Activated CD4-positive, alpha-beta T cell treated with anti-CD3 and anti-CD28 coated beads for 1 hour (primary cell): Measurements from ENCODE around the gene ATIC.

ENCODE experiments used
- DNase-seq: peaks from one replicate; pipeline ENCODE4 v3.0.0-alpha.2; 2020

Gene ATIC

DNA sequence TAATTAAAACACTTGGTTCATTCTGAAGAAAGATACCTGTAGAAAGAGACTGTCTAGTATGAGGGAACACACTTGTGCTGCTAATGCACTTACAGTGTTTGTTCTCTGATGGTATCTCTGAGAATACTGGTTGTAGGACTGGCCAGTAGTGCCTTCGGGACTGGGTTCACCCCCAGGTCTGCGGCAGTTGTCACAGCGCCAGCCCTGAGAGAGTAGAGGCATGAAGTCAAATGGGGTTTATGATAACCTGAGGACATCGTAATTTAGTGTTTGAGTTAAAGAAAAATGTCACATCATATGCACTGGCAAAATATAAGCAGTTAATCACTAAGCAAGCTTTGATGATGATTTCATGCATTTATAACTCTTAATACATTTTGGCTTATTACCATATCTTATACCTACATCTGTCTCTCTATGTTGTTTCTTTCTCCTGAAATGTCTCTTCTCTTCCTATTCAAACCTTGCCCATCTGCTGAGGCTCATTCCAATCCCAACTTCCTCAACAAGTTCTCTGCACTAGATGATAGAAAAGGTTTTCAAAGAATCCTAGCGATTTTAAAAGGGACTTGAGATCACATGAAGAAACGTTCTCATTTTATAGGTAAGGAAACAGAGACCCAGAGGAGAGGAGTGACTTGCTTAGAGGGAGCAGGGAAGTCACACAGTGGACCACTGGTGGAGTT is 50.2 kb downstream of the ATIC start:
- no peak for DNase-seq

DNA sequence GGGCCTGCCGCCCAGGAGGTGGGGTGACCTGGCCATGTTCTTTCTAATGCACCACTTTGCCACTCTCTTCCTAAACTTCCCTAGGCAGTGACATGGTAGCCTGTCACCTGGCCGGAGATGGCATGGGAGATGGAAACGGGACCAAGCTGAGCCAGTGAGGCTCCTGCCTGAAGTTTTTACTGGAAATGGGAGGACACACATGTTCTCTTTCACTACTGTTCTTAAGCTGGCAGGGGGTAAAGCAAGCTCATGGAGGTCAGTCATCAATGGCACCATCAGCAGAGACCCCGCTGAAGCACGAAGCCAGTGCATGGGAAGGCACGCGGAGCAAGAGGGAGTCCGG is 50.7 kb downstream of the ATIC start:
- no peak for DNase-seq

DNA sequence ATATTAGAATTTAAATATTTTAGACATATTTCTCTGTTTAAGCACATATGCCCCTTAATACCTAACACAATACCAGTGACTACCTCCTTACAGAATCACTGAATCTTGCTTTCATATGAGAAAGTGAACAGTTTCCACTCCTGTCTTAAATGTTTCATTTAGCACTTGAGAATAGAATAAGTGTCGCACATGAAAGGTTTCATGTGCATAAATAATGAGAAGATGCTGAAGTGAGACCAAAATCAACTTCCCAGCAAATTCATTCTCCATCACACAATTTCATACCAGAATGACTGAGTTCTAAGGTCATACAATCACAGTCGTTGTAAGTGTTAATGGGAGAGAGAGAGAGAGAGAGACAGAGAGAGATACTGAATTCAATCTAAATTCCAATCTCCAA is 51.2 kb downstream of the ATIC start:
- DNase-seq = no peak

DNA sequence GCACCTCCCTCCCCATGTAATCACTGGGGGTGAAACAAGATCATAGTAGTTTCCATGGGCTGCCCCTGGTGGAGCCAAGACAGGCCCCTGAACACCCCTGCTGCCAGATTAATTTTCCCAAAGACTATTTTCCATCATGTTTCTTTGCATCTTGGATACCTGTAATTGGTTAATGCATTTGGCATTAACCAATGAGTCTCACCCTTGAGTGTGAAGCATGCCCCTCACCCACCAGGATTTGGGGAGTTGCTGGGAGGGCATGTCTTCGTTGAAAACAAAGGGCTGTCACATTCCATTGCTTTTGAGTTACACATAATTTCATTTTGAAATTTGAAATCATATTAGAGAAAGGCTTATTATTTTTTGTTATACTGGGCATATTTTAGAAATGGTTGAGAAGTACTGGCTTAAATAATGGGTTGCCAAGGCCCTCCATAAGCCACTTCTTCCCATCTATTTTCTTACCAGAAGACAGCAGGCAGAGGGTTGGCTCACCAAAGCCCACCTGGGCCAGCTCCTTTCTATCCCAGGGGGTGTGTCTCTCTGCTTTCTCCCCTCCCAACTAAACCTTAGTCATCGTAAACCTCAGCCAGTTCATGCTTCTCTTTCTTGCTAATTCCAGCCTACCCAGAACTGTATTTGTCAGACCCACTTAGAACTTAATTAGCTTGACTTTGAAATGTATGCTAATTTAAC is 51.8 kb downstream of the ATIC start:
- DNase-seq = no peak

DNA sequence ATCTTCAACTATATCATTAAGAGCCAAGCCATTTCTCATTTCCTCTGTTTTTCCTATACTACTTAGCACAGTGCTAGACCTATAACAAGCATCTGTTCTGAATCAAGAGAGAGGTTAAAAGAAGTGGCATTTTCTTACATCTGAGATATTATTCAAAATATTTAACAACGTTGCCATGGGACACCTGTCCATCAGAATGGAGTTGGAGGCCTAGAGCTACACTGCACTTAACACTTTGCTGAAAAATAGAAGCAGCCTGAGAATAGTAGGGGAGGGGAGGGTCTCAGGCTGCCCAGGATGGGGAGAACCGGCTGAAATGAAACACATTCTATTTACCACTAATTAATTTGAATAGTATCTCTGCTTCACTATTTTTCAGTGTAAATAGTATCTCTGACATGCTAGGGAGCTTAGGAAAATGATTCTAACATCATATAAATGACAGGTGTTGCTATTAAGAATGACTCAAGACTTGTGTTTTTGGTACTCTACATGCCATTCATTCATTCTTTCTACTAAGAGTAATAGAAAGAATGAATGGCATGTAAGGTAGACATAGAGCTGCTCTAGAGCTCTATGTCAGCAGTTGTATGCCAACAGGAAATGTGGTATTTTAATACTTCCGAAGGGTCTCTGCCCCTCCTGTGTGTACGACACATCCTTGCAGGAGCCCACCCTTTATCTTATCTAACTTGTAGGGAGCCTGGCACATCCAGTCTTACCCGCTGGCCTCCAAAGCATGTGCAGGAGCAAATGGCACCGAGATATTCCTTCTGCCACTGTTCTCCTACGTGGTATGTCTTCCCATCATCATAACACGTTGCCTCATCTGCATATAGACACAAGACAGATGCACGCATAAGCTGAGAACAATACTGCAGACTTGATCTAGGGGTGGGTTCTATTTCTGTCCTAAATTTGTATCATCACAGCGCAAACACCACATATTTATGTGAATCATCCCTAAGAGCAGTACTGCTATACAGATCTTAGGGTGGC is 52.6 kb downstream of the ATIC start:
- no peak for DNase-seq

DNA sequence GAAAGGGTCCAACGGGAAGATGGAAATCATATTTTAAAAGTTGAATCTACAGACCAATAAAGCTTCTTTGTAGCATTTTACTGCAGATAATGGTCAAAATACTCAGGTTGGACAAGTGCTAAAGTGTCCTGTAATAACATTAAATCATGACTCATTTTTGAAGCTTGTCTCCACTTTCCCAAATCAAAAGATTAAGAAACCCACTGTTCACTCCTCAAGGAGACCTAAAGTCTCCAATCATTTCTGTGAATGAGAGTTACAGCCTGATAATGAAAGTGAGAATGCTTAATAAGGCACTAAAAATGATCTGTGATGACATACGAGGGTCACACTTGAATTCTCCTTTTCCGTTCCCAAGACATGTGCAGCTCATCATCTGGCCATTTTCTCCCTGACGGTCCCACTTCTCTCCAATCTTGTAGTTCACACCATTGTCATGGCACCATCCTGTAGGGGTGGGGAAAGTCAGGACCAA is 53.4 kb downstream of the ATIC start:
- DNase-seq = no peak

DNA sequence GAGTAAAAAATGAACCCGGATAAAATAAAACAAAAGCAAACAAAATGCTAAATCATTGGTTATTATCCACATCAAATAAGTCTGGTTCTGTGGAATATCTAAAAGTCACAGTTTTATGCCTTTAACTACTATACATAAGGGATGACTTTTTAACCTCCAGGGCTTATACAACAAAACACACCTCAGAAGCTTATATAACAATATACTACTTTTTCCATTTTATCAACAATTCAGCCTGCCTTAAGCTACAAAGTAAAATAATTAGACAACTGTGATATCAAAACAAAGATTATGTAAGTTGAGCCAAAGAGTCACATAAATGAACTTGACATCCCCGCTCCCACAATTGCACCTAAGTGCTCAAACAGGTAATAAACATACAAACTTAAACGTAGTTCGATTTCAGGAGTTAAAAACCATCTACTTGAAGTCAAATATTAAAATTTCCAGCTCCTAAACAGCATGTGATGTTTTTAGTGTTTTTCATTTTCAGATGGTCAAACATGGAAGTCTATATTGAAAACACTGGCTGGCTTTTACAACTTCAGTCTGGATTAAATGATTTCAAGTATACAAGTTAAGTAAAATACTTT is 54.7 kb downstream of the ATIC start:
- no peak for DNase-seq

DNA sequence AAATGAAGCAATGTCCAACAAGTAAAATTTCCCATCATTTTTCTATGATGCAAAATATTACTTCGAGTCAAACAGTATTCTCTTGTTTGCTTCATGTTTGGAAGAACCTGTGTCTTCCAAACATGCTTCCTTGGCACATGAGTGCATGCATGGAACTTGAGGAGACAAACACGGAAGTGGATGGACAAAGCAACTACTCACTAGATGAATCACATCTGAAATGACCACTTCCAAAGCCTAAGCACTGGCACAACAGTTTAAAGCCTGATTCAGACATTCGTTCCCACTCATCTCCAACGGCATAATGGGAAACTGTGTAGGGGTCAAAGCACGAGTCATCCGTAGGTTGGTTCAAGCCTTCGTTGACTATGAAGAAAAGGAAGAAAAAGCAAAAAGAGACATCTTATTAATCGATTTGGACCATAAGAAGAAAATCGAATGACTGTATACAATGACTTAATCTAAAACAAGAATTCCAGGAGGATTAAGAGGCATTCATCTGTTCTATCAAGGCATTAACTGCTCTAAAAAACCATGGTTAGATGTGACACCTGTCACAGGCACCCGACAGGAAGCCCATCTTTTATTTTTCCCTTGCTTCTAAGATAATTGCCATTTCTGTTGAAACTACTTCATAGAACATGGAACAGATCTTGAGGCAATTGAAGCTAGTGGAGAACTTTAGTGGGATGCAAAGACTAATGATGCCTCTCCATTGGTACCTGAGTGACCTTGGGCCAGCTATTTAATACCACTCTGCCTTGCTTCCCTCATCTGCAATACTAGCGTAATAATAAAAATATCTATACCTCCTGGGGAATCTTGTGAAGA is 56.0 kb downstream of the ATIC start:
- no peak for DNase-seq

DNA sequence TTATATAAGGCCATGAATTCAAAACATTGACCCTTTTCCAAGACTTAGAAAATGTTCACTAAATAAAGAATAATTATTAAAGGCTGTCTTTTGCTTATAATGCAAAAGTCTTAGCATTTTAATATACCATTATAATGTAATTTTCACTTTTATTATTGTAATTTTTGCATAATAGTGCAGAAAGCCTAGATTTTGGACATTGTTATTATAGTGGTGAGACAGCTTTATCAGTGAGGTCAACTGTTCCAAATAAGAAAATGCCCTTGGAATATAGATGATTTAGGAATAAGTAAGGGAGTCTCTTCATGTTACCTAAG is 56.6 kb downstream of the ATIC start:
- no peak for DNase-seq

DNA sequence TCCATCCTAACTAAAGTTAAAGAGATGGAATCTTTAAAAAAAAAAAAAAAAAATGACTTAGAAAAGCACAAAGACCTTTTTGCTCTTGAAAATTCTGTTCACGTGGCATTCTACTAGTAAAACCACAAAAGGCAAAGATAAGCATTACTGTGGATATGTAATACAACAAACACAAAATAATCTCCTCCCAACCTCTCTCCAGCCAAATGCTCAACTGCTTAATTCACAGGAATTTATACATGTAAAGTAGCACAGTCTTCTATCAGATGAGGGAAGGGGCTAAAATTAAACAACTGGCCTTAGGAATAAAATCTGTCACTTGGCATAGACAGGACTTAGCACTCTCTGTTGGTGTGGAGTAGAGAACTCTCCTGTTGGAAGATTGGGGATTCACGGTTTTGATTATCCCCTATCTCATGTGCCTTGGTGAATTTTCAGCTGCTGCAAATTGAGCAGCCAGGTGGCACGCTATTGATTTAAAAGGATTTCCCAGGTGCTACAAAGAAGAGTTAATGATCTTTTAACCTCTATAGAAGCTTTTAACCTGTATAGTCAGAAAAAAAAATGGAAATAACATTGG is 57.4 kb downstream of the ATIC start:
- DNase-seq = no peak

DNA sequence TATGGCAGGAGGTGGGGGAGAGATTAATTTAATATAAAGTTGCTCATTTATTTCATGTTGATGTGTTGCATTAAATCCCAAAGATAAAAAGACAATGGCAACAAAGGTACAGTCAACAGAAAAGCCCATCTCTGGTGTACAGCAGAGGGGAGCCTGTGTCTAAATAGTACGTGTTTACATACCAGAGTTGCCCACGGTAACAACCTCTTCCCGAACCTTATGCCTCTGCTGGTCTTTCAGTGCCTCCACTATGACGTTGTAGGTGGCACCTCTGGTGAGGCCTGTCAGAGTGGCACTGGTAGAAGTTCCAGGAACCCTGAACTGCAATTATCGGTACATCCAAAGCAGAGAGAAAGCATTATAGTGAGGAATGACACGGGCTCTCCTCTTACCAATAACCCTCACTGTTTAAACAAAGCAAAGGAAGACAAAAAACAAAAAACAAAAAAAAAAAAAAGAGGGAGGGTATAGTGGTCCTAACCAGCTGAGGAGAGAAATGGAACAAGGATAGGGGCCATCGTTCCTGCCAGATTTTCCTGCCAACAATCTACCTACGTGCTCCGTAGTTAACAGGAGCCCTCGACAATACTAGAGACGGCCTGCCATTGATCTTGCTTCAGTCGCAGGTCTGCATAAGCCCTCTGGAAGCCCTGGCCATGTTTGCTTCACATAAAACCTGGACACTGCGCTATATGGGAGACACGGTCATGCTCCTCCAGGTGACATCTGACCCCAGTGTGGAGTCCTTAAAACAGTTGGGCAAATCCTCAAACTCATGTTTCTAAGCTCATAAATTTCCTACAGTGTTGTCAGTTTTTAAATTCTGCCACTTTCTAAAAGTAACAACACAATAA is 58.5 kb downstream of the ATIC start:
- no peak for DNase-seq

DNA sequence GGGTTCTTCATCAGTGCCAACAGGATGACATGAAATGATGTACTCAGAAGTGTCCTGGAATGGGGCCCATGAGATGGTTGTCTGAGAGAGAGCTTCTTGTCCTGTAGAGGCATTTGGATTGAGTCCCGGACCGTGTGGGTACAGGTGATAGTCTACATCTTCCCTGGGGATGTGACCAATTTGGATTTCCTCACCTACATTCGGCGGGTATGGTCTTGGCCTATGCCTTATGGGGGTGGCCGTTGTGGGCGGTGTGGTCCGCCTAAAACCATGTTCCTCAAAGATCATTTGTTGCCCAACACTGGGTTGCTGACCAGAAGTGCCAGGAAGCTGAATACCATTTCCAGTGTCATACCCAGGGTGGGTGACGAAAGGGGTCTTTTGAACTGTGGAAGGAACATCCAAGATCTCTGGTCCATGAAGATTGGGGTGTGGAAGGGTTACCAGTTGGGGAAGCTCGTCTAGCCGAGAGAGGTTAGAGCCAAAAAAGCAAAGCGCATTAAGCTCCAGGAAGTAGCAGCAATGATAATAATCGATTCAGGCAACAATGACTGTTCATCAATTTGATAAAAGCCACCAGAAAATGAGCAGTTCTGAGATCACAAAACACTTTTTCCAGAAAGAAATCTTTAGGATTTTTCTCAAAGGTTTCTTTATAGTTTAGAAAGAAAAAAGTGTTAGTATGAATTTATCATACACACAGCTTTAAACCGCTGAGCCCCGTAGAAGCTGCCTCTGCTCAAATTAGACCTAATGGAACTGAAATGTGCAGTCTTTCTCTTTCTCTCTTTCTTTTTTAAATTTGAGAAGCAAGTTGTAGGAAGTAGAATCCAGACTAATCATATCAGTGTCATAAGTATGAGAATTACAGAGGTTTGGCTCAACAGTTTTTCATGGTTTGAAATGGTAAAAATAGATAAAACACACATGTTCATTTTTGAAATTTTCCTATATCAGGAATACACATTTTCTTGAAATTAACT is 60.3 kb downstream of the ATIC start:
- DNase-seq = no peak

DNA sequence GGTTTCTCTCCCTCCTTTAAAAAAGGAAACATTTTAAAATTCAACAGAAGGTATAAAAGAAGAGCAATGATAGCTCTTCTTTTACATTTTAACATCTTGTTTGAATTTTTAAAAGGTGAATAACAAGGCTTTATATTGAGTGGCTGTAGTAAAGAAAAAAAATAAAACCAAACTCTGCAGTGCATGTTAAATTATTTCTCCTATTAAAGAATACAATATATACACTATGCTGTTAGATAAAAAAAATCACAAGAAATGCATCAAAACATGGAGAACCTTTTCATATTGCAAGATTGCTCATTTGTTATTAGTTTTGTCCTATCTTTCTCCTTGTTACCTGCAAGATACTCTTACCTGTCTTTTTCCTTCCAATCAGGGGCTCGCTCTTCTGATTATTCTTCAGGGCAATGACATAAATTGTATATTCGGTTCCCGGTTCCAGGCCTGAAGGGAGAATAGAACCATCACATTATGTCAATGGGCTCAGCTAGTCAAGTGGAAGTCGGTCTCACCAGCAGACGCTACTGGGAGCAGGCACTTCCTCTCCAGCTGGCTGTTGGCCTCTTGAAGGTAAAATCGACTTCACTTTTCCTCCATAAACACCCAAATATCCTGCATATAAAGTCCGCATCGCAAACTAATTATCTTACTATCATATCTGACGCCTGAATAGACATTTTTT is 61.2 kb downstream of the ATIC start:
- no peak for DNase-seq

DNA sequence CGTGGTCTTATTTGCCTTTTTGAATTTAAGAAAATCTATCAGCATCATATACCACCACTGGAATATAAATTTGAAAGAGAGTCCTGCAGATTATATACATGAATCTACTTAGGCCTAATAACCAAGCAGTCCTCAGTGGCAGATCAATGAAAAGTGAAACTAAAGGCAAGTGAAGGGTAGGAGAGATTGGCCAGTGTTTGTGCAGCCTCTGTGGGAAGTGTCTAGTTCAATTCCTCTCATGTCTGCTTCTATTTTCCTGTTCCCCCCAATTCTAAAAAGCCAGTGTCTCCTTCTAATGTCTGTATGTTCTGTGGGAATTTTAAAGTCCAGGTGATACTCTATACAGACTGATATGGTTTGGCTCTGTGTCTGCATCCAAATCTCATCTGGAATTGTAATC is 62.1 kb downstream of the ATIC start:
- DNase-seq = no peak

DNA sequence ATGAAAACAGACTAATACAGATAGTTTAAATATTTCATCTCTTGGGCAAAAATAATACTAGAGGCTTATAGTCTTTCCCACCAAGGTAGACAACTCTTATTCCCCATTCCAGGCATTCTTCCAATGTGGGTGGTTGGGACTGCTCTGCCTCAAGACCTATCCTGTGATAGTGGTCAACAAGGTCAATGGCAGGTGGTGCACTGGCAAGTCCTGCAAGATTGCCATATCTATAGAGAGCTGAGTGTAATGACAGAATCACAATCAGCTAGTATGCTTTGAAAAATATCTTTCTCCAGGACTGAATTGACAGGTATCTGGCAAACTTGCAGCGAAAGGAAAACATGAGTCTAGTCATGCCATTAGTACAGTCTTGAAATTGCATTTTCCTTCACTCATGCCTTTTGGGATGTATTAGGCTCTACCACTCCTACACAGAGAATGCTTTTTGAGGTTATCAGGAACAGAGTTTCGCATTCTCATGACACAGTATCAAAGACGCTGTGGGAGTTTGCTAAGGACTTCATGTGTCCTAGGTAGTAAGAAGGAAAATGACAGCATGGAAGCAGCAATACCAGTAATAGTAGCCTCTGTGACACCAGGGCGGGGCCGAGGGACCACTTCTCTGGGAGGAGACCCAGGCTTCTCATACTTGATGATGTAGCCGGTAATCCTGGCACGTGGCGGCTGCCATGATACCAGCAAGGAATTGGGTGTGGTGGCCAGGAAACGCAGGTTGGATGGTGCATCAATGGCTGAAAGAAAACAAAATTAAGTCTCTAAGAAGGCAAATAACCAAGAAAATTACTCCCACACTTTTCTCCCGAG is 63.0 kb downstream of the ATIC start:
- no peak for DNase-seq

DNA sequence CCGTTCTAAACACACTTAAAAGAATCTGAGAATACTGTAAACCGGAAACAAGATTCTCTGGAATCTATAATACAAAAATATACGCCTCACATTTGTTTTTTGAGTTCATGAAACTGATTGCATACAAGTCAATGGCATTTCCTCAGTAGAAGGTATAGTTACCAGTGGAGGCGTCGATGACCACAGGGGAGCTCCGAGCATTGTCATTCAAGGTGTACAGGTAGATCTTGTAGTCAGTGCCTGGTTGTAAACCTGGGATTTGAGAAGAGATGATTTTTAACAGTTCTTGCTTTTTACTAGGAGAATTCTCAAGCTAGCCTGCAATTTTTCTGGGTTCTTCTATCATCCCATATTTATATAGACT is 63.6 kb downstream of the ATIC start:
- no peak for DNase-seq

DNA sequence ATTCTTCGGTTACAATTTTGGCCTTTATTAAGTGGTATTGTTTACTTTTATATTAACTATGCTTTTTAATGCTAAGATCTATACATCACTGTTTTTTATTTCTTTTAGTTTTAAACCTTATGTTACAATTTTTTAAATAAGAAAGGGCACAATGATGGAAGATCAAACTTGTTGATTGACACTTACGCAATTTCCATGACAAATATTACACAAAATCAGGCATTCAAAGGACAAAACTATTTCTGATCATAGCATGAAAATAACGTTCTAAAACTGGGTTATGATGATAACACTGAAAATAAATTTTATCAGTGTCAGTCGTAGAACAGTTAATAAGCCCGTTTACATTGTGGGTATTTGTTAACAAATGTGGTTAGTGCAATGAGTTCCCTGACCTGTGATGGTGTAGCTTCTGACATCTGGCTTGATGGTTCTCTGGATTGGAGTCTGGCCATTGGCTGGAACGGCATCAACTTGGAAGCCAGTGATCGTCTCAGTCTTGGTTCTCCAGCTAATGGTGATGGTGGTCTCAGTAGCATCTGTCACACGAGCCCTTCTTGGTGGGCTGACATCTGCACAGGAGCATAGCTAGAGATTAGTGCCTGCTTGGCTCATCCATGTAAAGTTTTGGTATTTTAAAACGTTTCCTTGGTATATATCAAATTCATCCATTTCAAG is 64.4 kb downstream of the ATIC start:
- DNase-seq = no peak

DNA sequence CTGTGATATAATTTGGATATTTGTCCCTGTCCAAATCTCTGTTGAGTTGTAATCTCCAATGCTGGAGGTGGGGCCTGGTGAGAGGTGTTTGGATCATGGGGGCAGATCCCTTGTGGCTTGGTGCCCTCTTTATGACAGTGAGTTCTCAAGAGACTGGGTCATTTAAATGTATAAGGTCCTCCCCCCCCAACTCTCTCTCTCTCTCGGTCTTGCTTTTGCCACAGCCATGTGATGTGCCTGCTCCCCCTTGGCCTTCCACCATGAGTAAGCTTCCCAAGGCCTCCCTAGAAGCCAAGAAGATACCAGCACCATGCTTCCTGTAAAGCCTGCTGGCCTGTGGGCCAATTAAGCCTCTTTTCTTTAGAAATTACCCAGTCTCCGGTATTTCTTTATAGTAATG is 65.4 kb downstream of the ATIC start:
- no peak for DNase-seq
